GM10266 (cell line): ENCODE results near the gene MANF.

Source experiments
- DNase-seq: peaks from one replicate; pipeline ENCODE4 v3.0.0; 2012; ENCODE audit errors: extremely low spot score
- TF ChIP-seq, protein P1 (sequence below): IDR thresholded peaks from 2 replicates; pipeline ENCODE4 v1.5.1; 2012; ENCODE audit warnings: mild to moderate bottlenecking, low read depth; ENCODE audit not compliant: control insufficient read depth, insufficient read depth; ENCODE audit errors: missing control alignments

Gene MANF

DNA sequence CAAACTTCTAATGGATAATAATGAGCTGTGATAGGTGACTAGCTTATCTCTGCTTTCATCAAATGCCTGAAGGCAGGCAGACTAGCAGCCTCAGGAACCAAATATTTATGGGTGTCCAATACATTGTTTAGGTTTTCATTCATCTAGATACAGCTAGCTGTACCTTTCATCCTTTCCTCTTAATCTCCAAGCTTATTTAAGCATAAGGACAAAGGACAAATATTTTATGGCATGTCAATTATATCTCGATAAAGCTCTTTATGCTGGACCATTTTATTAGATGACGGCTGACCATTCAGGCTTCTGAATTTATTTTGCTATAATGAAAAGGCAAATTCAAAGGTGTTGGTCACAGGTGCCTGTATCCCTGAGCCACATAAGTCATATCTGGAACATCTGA is 22.9 kb downstream of the MANF start:
- TF ChIP-seq, protein P1, sequence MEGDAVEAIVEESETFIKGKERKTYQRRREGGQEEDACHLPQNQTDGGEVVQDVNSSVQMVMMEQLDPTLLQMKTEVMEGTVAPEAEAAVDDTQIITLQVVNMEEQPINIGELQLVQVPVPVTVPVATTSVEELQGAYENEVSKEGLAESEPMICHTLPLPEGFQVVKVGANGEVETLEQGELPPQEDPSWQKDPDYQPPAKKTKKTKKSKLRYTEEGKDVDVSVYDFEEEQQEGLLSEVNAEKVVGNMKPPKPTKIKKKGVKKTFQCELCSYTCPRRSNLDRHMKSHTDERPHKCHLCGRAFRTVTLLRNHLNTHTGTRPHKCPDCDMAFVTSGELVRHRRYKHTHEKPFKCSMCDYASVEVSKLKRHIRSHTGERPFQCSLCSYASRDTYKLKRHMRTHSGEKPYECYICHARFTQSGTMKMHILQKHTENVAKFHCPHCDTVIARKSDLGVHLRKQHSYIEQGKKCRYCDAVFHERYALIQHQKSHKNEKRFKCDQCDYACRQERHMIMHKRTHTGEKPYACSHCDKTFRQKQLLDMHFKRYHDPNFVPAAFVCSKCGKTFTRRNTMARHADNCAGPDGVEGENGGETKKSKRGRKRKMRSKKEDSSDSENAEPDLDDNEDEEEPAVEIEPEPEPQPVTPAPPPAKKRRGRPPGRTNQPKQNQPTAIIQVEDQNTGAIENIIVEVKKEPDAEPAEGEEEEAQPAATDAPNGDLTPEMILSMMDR: no peak
- DNase-seq: no peak

DNA sequence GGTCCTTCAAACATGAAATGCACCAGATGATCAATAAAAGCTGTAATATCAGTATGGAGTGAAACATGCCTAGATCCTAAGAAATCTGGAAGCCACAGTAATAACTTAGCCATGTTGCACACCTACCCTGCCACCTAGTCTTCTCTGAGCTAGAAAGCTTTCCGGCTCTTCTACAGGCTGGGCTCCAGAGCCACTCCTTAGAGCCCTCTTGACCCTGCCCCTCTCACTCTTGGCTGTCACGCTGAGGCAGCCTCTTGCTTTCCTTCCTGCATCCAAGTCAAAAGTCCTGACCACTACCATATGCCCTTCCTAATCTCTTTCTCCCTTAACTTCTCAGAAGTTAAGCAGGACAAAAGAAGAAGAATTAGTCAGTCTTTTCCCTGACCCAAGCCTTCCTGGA is 23.7 kb downstream of the MANF start:
- TF ChIP-seq, protein P1: no peak
- DNase-seq: no peak

GRCh38 chr3:51422211-51422610 is 37.1 kb downstream of the MANF start:
- TF ChIP-seq, protein P1: no peak
- DNase-seq: no peak

- no peak for DNase-seq
These were observed 41.8 kb downstream of the MANF start for GRCh38 chr3:51426921-51427320.

DNA sequence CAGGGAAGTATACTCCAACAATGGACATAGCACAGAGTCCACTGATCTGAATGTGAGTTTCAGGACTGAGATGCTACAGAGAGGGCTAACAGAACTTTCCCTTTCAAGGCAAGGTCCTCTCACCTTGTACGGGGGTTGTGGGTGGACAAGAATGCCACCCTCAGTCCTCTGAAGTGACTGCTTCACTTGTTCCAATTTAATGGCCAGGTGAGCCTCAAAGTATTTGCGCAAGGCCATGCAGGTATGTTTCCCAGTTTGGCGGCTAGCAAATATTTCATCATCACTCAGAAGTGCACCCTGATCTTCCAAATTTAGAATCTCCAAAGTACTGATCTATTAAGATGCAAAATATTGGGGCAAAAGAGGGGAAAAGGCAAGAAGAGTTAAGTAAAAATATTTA is 44.0 kb downstream of the MANF start:
- no peak for DNase-seq
- TF ChIP-seq, protein P1: no peak

More at GRCh38 chr3:51426921-51427320, 41.8 kb downstream of the MANF start:
- TF ChIP-seq, protein P1: no peak

DNA sequence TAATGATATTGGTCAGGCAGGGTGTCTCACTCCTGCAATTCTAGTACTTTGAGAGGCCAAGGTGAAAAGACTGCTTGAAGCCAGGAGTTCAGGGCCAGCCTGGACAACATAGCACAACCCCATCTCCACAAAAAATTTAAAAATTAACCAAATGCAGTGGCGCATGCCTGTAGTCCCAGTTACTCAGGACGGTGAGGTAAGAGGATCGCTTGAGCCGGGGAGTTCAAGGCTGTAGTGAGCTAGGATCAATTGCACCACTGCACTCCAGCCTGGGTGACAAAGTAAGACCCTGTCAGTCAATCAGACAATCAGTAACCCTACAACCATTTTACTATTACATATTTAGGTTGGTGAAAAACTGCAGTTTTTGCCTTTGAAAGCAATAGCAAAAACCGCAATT is 49.0 kb downstream of the MANF start:
- no peak for DNase-seq
- TF ChIP-seq, protein P1: no peak

DNA sequence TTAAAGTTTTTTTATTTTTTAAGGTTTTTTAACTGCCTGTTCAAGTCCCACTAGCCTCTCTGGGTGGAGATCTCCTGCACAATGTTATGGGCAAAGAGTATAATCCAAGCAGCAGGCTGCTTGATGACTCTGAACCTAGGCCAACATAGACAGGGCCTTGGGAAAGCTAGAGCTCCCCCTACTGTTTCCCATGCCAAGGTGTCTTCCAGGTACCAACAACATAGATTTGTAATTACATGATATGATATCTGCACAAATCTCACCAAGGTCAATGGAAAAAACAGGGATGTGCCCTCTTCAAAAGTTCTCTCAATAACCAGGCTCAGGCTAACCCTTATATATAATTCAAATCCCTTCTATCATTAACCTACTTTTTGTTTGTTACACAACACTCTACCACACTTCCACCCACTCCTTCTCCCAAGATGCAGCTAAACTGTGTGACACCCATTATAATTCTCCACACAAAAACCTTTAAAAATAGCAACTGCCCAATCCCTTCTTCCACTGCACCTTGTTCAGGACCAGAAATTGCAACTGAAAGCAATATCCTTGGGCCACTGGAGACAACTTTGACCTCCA is 49.7 kb downstream of the MANF start:
- DNase-seq: peak; percentile 49
- TF ChIP-seq, protein P1: peak; percentile 59
